NCI-H2196 treated with DMSO at 0.1 percent for 48 hours (cell line): ENCODE measurements around the gene DGKG.

Source experiments
- DNase-seq: peaks from one replicate; lab custom pipeline; 2025; ENCODE audit not compliant: unreplicated experiment; lab: John Stamatoyannopoulos, UW

Gene DGKG

DNA sequence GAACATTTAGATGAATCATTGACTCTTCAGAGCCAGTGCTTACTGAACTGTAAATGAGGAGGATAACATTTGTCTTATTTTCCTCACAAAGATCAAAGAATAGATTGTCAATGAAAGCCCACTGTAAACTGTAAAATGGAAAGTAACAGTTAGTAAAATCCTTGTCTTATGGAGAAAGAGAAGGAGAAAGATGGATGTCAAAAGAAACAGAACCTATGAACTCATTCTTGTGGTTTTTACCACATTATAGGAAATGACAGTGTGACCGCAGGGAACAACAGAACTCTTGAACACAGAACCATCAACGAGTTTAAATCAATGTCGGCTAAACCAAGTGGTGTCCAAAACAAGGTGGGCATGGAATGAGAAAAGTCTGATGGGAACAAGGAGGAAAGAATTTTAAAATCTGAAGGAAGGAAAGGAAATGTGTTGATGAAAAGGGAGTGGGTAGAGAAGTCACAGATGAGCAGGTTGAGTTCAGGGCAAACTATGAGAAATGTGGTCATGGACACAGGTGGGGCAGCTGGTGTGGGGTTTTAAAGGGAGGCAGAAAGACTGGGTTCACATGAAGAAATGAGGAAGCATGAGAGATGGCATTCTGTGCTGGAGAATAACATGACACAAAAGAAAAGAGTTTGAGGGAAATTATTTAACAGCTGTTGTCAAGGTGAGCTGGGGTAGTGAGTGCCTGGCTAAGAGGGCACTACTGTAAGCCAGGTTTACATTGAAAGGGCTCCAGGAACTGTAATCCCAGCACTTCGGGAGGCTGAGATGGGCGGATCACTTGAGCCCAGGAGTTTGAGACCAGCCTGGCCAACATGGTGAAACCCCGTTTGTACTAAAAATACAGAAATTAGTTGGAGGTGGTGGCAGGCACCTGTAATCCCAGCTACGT, 210.7 kb downstream of the DGKG start:
- DNase-seq, result no peak

- DNase-seq, result no peak
Observed at GRCh38 chr3:186150041-186150830, 211.8 kb downstream of the DGKG start.

DNA sequence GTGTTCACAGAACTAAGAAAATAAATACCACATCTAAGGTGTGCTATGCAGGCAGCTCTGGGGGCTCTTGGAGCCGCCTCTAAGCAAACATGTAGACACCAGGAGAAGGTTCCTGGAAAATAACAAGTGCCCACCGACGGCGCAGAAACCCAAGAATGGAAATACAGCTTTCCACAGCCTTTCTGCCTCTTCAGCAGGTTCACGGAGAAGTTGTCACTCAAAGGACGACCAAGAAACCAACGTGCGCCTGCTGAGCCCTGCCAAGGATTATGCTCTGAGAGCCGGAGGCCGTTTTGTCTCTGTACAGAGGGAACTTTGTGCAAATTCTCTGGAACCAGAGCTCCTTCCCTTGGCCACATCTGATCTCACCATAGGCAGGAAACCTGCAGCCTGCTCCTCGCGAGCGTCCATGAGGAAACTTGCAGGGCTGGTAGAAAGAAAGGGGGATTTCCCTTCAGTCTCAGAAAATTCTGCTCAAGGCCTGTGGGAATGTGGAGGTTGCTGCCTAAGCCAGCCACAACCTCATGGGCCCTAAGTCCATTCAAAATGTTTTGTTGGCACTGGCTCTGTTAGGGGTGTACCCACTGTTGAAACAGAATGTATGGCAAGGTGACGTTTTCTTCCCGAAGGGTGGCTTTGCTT, 212.6 kb downstream of the DGKG start:
- DNase-seq, result no peak

DNA sequence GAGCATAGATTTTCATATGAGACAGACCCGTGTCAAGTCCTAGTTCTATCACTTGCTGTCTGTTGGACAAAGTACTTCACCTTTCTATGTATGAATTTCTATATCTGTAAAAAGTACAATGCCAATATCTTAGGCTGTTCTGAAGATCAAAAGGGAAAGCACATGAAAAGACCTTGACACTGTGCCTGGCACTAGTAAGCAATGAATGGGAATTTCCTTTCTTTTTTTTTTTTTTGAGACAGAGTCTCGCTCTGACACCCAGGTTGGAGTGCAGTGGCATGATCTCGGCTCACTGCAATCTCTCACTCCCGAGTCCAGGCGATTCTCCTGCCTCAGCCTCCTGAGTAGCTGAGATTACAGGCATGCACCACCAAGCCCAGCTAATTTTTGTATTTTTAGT, 217.8 kb downstream of the DGKG start:
- DNase-seq, result no peak

GRCh38 chr3:186143250-186143649, 218.8 kb downstream of the DGKG start:
- no peak for DNase-seq

- DNase-seq, result no peak
Observed at GRCh38 chr3:186142393-186142932, 219.6 kb downstream of the DGKG start.

DNA sequence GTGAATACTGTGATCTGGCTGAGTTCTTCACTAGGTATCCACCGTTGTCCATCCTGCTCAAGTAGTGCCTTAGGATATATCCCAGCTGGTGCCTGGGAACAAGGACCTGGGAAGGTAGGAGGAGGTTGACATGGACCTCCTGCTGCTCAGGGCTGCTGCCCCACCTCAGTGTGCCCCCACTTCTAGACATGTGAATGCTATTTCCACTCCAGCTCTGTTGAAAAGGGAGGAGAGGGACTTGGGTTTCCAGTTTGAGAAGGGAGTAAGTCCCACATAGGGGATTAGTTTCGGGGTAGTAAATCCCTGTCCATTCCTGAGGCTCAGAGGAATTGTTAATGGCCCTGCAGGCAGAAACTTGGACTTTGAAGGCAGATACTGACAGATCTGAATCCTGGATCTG, 220.2 kb downstream of the DGKG start:
- DNase-seq, result no peak

DNA sequence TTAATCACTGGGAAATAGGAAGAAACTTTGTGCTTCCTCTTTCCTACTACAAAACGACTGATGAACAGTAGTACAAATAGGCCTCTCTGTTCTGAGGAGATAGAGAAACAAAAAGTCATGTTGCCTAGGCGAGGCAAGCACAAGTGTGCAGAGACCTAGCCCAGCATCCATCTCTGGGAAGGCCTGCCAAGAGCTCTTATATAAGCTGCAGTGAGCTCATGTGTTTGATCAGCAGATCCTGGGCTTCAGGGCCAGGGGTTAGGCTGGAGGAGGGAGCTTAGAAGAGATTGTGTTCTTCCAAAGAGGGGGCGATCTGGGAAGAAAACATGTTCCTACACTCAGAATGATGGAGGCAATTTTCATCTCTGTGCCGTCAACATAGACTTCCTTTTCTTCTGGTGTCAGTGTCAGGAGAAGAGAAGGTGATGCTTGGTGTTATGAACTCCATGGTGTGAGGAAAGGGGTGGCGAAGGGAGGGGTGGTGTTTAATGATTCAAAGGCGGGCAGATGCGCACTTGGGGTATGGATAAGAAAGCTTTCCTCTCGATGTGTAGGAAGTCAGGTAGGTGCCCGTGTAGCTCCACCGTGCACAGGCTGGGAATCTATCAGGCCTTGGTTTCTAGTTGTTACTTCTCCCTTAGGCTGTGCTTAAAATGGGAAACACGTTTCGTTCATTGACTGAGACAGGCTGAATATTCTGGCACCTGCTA, 223.6 kb downstream of the DGKG start:
- DNase-seq, result no peak

- DNase-seq, result no peak
Observed at GRCh38 chr3:186137051-186137685, 224.9 kb downstream of the DGKG start.

DNA sequence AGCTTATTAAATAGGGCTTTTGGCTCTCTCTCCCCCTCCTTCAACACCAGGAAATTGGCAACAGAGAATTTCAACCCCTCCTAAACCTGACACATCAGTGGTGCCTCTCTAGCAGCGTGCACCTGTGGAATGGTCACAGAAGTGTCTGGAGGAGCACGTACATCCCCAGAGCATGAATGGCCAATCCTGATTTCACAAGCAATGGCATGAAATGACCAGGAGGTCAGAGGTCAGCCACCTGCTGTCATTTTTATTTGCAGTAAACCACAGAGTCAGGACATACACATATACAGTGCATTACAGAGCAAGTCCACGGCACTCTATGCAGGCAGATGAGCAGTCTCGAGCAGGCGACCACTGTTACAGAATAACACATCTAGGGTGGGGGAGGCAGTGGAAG, 228.1 kb downstream of the DGKG start:
- DNase-seq, result no peak

GRCh38 chr3:186132487-186132886, 229.5 kb downstream of the DGKG start:
- no peak for DNase-seq

GRCh38 chr3:186129206-186129605, 232.8 kb downstream of the DGKG start:
- no peak for DNase-seq

GRCh38 chr3:186128158-186128557, 233.9 kb downstream of the DGKG start:
- no peak for DNase-seq

GRCh38 chr3:186127463-186127862, 234.6 kb downstream of the DGKG start:
- no peak for DNase-seq

- DNase-seq, result no peak
Observed at GRCh38 chr3:186125118-186125517, 236.9 kb downstream of the DGKG start.

DNA sequence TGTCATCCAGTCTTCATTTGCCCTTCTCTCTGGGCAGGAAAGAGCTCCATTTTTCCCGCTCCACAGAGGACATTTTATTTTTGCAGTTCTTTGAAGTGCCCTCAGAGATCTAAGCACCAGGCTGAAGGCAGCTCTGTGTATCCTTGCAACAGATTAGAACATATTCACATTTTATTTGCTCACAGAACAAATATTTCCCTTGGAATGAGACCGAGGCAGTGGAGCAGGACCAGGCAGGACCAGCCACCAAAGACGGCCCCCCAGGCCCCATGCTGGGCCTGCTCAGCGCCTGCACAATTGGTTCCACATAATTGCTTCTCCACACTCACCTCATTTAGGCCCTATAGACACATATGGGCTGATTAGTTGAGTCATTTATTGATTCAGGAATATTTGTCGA, 237.4 kb downstream of the DGKG start:
- no peak for DNase-seq

GRCh38 chr3:186123012-186123411, 239.0 kb downstream of the DGKG start:
- DNase-seq, result no peak

DNA sequence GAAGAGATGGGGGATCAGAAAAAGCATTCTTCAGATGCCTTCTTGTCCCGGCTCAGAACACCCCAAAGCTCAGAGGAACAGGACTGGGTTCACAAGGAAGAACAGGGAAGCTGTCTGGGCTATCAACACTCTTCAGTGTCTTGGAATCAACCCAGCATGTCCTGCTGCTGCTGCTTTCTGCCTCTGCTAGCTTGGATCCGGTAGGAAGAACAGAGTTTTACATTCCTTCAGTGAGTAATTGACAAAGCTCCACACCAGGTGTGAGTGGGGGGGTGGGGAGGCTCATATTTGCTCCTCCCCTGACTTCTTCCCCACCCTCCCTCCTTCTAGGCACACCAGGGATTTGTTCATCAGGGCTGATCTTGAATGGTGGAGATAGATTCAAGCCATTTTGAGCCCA, 240.1 kb downstream of the DGKG start:
- no peak for DNase-seq

DNA sequence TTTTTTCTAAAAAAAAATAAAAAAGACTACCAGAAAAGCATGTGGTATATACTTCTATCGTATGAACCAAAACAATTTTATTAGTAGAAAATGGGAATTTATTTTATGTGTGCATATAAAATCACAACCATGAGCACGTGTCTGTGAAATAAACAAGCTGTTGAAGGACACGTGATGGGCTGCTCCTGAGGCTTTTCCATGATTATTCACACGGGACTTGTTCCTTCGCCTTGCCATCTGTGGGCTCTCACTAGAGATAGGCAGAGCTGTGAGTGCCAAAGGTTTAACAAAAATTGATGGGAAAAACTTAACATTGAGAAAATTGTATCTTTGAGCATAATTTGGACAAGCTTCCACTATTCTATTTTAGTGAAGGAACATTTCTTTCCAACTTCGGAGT, 240.8 kb downstream of the DGKG start:
- no peak for DNase-seq

- DNase-seq, result no peak
Observed at GRCh38 chr3:186119499-186119898, 242.5 kb downstream of the DGKG start.
